ENCODE measurements around the gene NRK.
"Not testable (repeated sequence)": the region's sequence is repeated elsewhere in the genome, so short reads cannot be mapped to it uniquely, and the experiment has no call there.

Gene NRK

GRCh38 chrX:105822138-105823091 lies at the start of gene NRK:
Gene NRK (plus strand): TSS chrX:105822539. CDS start chrX:105822846, 307 bp downstream.
- no peak for TF ChIP-seq CTCF (IDR thresholded peaks at IDR 0.05; ENCODE audit: insufficient read depth, low read depth, low read length, missing control alignments)
- peak; percentile 0 for DNase-seq (ENCODE audit: low read depth)
- peak within 1 kb of the TSS; percentile 20 for H3K4me3 ChIP-seq (ENCODE audit: low read length)

GRCh38 chrX:105773801-105774200 lies 48.5 kb upstream of the NRK start:
- no peak for TF ChIP-seq CTCF (IDR thresholded peaks at IDR 0.05; ENCODE audit: insufficient read depth, low read depth, low read length, missing control alignments)
- no peak for DNase-seq (ENCODE audit: low read depth)
- H3K4me3 ChIP-seq (ENCODE audit: low read length): no peak overlapping the region

DNA sequence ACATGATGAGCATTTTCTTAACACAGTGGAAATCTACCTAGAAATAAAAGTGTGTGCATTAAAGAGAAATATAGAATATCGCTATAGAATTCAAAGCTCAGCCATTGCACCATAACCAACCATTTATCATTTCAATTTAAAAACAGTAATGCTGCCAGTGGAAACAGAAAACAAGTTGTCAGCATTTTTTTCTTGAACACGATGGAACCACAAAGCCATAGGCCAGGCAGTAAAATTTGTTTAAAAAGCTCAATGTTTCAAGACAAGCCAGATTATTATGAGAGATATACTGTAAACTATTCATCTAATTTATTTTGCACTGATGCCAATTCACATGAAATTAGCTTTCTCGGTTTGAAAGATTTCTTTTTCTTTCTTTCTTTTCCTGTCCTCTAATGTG lies 46.7 kb upstream of the NRK start:
- no peak for DNase-seq (ENCODE audit: low read depth)
- no peak for TF ChIP-seq CTCF (IDR thresholded peaks at IDR 0.05; ENCODE audit: insufficient read depth, low read depth, low read length, missing control alignments)
- H3K4me3 ChIP-seq (ENCODE audit: low read length): no peak overlapping the region

GRCh38 chrX:105781804-105782203 lies 40.5 kb upstream of the NRK start:
- no peak for TF ChIP-seq CTCF (IDR thresholded peaks at IDR 0.05; ENCODE audit: insufficient read depth, low read depth, low read length, missing control alignments)
- no peak overlapping the region for H3K4me3 ChIP-seq (ENCODE audit: low read length)
- DNase-seq (ENCODE audit: low read depth): no peak

DNA sequence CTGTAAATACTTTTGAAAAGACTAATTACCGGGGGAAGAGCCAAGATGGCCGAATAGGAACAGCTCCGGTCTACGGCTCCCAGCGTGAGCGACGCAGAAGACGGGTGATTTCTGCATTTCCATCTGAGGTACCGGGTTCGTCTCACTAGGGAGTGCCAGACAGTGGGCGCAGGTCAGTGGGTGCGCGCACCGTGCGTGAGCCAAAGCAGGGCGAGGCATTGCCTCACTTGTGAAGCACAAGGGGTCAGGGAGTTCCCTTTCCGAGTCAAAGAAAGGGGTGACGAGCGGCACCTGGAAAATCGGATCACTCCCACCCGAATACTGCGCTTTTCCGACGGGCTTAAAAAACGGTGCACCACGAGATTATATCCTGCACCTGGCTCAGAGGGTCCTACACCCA lies 25.5 kb upstream of the NRK start:
- not testable (repeated sequence) for H3K4me3 ChIP-seq (ENCODE audit: low read length); DNase-seq (ENCODE audit: low read depth)

DNA sequence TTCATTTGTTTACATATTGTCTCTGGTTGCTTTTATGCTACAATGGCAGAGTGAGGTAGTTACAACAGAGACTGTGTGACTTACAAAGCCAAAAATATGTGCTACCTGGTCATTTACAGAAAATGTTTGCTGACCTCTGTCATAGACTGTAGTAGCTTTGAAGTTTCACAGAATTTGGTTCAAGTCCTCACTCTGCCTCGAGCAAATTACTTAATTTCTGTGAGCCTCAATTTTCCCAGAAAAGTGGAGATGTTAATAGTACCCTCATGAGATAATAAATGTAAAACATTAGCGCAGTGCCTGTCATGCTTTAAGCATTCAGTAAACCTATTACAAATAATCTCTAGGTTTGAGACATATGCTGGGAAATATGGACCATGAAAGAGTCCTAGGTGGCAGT lies 18.4 kb upstream of the NRK start:
- TF ChIP-seq CTCF (IDR thresholded peaks at IDR 0.05; ENCODE audit: insufficient read depth, low read depth, low read length, missing control alignments): no peak
- H3K4me3 ChIP-seq (ENCODE audit: low read length): no peak overlapping the region
- no peak for DNase-seq (ENCODE audit: low read depth)

DNA sequence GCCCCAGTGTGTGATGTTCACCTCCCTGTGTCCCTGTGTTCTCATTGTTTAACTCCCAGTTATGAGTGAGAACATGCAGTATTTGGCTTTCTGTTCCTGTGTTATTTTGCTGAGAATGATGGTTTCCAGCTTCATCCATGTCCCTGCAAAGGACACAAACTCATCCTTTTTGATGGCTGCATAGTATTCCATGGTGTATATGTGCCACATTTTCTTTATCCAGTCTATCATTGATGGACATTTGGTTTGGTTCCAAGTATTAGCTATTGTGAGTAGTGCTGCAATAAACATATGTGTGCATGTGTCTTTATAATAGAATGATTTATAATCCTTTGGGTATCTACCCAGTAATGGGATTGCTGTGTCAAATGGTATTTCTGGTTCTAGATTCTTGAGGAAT lies 16.7 kb upstream of the NRK start:
- H3K4me3 ChIP-seq (ENCODE audit: low read length); DNase-seq (ENCODE audit: low read depth): not testable (repeated sequence)

- TF ChIP-seq CTCF (IDR thresholded peaks at IDR 0.05; ENCODE audit: insufficient read depth, low read depth, low read length, missing control alignments): no peak
- no peak overlapping the region for H3K4me3 ChIP-seq (ENCODE audit: low read length)
- DNase-seq (ENCODE audit: low read depth): no peak
Measured at GRCh38 chrX:105816517-105816916, 5.8 kb upstream of the NRK start.
